HG02870 (cell line): Measurements from ENCODE around the gene TCF15.
"Not testable (repeated sequence)": the region's sequence is repeated elsewhere in the genome, so short reads cannot be mapped to it uniquely, and the experiment has no call there.

Experiments used
- ATAC-seq: cut with Tn5 transposase; IDR thresholded peaks from one replicate; pipeline ENCODE4 v1.9.1; 2021; ENCODE audit warnings: mild to moderate bottlenecking, moderate library complexity; ENCODE audit not compliant: unreplicated experiment

The TCF15 gene

GRCh38 chr20:584161-584970, 25.7 kb downstream of the TCF15 start:
- ATAC-seq: no peak

- ATAC-seq: no peak
These were observed 27.9 kb downstream of the TCF15 start for GRCh38 chr20:582204-582603.

- not testable (repeated sequence) for ATAC-seq
These were observed 31.0 kb downstream of the TCF15 start for GRCh38 chr20:578940-579690.

GRCh38 chr20:577167-577791, 32.8 kb downstream of the TCF15 start:
- no peak for ATAC-seq

GRCh38 chr20:576156-576555, 34.0 kb downstream of the TCF15 start:
- ATAC-seq: no peak

- no peak for ATAC-seq
These were observed 34.9 kb downstream of the TCF15 start for GRCh38 chr20:575230-575629.

GRCh38 chr20:574297-574942, 35.7 kb downstream of the TCF15 start:
- no peak for ATAC-seq

- no peak for ATAC-seq
These were observed 36.5 kb downstream of the TCF15 start for GRCh38 chr20:573414-574296.

- ATAC-seq: no peak
These were observed 37.4 kb downstream of the TCF15 start for GRCh38 chr20:572727-573126.

- no peak for ATAC-seq
These were observed 38.2 kb downstream of the TCF15 start for GRCh38 chr20:571754-572441.

- ATAC-seq: no peak
These were observed 41.3 kb downstream of the TCF15 start for GRCh38 chr20:568673-569415.

- ATAC-seq: no peak
These were observed 41.9 kb downstream of the TCF15 start for GRCh38 chr20:568097-568652.

GRCh38 chr20:564192-564591, 45.9 kb downstream of the TCF15 start:
- ATAC-seq: no peak

GRCh38 chr20:563187-563586, 46.9 kb downstream of the TCF15 start:
- ATAC-seq: no peak

GRCh38 chr20:562232-562897, 47.7 kb downstream of the TCF15 start:
- ATAC-seq: no peak

GRCh38 chr20:561437-562231, 48.5 kb downstream of the TCF15 start:
- no peak for ATAC-seq

GRCh38 chr20:560680-561079, 49.4 kb downstream of the TCF15 start:
- ATAC-seq: no peak
